ENCODE measurements around the gene AP3B2. TPM values are rescaled to one million over a fixed set of nuclear protein-coding genes. Genes with fewer than 3 reads are reported as not detected.

AP3B2 gene
- total RNA-seq, 2 donors from 2014 or later = 0.86 to 1.4 TPM

- DNase-seq (ENCODE audit: low spot score) = no peak
- intact Hi-C loops (cut with DNase I) = no loop called here
Observed at GRCh38 chr15:82621970-82622369, 87.7 kb downstream of the AP3B2 start.

- intact Hi-C loops (cut with DNase I) = no loop called here
- DNase-seq (ENCODE audit: low spot score) = peak; percentile 81
Observed at GRCh38 chr15:82613747-82614146, 95.9 kb downstream of the AP3B2 start.

- no peak for DNase-seq (ENCODE audit: low spot score)
- intact Hi-C loops (cut with DNase I) = no loop called here
Observed at GRCh38 chr15:82611348-82611747, 98.3 kb downstream of the AP3B2 start.

Other genes with a start within 250 kb of the AP3B2 start
- 1,000 to 10,000 TPM; 1,284 to 1,450 TPM for gene RPS17, start 169.4 kb downstream of the AP3B2 start, total RNA-seq
- 1 to 10 TPM; 5.0 to 8.0 TPM for gene CPEB1, start 62.5 kb downstream of the AP3B2 start, total RNA-seq
- gene FSD2, start 96.2 kb upstream of the AP3B2 start, total RNA-seq = not detected
- gene WHAMM, start 99.8 kb upstream of the AP3B2 start, total RNA-seq = 1 to 10 TPM; 6.7 to 9.5 TPM
- gene HOMER2, start 242.8 kb upstream of the AP3B2 start, total RNA-seq = 1 to 10 TPM; 2.7 to 3.0 TPM